Measurements from ENCODE around the gene ZIC2.

The ZIC2 gene

GRCh38 chr13:99949679-99950413 is 31.7 kb upstream of the ZIC2 start (continued):
- TF ChIP-seq ZSCAN16 (tag by site-specific recombination; IDR thresholded peaks at IDR 0.05) (no peak), ZBTB44 (tag by site-specific recombination; IDR thresholded peaks at IDR 0.05) (no peak), SCRT2 (tag by site-specific recombination; IDR thresholded peaks at IDR 0.05) (no peak), ZNF530 (tag by site-specific recombination; IDR thresholded peaks at IDR 0.05; ENCODE audit: low read depth) (no peak), MYNN (tag by site-specific recombination; IDR thresholded peaks at IDR 0.05; ENCODE audit: borderline replicate concordance) (no peak), BCL11B (tag by site-specific recombination; IDR thresholded peaks at IDR 0.05; ENCODE audit: low read depth) (no peak), ZNF561 (tag by site-specific recombination; IDR thresholded peaks at IDR 0.05; ENCODE audit: borderline replicate concordance) (no peak), WT1 (tag by site-specific recombination; IDR thresholded peaks at IDR 0.05) (peak; percentile 29; the same call in 1 of the 2 replicates), FEZF1 (tag by site-specific recombination; IDR thresholded peaks at IDR 0.05) (peak; percentile 7; the same call in 1 of the 2 replicates), ZBTB1 (tag by site-specific recombination; IDR thresholded peaks at IDR 0.05) (no peak), YY2 (tag by site-specific recombination; IDR thresholded peaks at IDR 0.05) (no peak), OVOL3 (tag by site-specific recombination; IDR thresholded peaks at IDR 0.05) (no peak), ZNF24 (tag by site-specific recombination; IDR thresholded peaks at IDR 0.05) (no peak), OSR2 (tag by site-specific recombination; IDR thresholded peaks at IDR 0.05) (peak; percentile 35; the same call in 1 of the 2 replicates), ZBTB48 (tag by site-specific recombination; IDR thresholded peaks at IDR 0.05) (no peak), ZBTB8A (tag by site-specific recombination; IDR thresholded peaks at IDR 0.05) (peak; percentile 32; the same call in 1 of the 2 replicates), ZNF624 (tag by site-specific recombination; IDR thresholded peaks at IDR 0.05) (no peak), ZSCAN30 (tag by site-specific recombination; IDR thresholded peaks at IDR 0.05) (no peak), ZNF654 (tag by site-specific recombination; IDR thresholded peaks at IDR 0.05; ENCODE audit: low read depth) (no peak), ZNF350 (tag by site-specific recombination; IDR thresholded peaks at IDR 0.05) (no peak), ZNF354C (tag by site-specific recombination; IDR thresholded peaks at IDR 0.05; ENCODE audit: borderline replicate concordance, low read depth) (no peak), ZNF830 (tag by site-specific recombination; IDR thresholded peaks at IDR 0.05; ENCODE audit: low read depth) (no peak), ZNF133 (tag by site-specific recombination; IDR thresholded peaks at IDR 0.05) (no peak), ZNF549 (tag by site-specific recombination; IDR thresholded peaks at IDR 0.05) (no peak), ZNF175 (tag by site-specific recombination; IDR thresholded peaks at IDR 0.05) (no peak), EGR2 (tag by site-specific recombination; IDR thresholded peaks at IDR 0.05; ENCODE audit: low read depth) (peak; percentile 83), ZNF510 (tag by site-specific recombination; IDR thresholded peaks at IDR 0.05; ENCODE audit: insufficient replicate concordance) (no peak), GLIS2 (tag by site-specific recombination; IDR thresholded peaks at IDR 0.05) (peak; percentile 58), ZNF211 (tag by site-specific recombination; IDR thresholded peaks at IDR 0.05; ENCODE audit: low read depth) (no peak), ZNF112 (tag by site-specific recombination; IDR thresholded peaks at IDR 0.05) (no peak), ZFP41 (tag by site-specific recombination; IDR thresholded peaks at IDR 0.05; ENCODE audit: borderline replicate concordance) (no peak), ZNF843 (tag by site-specific recombination; IDR thresholded peaks at IDR 0.05) (no peak)
- TF ChIP-seq, protein P1, sequence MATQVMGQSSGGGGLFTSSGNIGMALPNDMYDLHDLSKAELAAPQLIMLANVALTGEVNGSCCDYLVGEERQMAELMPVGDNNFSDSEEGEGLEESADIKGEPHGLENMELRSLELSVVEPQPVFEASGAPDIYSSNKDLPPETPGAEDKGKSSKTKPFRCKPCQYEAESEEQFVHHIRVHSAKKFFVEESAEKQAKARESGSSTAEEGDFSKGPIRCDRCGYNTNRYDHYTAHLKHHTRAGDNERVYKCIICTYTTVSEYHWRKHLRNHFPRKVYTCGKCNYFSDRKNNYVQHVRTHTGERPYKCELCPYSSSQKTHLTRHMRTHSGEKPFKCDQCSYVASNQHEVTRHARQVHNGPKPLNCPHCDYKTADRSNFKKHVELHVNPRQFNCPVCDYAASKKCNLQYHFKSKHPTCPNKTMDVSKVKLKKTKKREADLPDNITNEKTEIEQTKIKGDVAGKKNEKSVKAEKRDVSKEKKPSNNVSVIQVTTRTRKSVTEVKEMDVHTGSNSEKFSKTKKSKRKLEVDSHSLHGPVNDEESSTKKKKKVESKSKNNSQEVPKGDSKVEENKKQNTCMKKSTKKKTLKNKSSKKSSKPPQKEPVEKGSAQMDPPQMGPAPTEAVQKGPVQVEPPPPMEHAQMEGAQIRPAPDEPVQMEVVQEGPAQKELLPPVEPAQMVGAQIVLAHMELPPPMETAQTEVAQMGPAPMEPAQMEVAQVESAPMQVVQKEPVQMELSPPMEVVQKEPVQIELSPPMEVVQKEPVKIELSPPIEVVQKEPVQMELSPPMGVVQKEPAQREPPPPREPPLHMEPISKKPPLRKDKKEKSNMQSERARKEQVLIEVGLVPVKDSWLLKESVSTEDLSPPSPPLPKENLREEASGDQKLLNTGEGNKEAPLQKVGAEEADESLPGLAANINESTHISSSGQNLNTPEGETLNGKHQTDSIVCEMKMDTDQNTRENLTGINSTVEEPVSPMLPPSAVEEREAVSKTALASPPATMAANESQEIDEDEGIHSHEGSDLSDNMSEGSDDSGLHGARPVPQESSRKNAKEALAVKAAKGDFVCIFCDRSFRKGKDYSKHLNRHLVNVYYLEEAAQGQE (tag by site-specific recombination; IDR thresholded peaks at IDR 0.05) = no peak
- TF ChIP-seq, protein P2, sequence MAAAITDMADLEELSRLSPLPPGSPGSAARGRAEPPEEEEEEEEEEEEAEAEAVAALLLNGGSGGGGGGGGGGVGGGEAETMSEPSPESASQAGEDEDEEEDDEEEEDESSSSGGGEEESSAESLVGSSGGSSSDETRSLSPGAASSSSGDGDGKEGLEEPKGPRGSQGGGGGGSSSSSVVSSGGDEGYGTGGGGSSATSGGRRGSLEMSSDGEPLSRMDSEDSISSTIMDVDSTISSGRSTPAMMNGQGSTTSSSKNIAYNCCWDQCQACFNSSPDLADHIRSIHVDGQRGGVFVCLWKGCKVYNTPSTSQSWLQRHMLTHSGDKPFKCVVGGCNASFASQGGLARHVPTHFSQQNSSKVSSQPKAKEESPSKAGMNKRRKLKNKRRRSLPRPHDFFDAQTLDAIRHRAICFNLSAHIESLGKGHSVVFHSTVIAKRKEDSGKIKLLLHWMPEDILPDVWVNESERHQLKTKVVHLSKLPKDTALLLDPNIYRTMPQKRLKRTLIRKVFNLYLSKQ (tag by site-specific recombination; IDR thresholded peaks at IDR 0.05; ENCODE audit: borderline replicate concordance) = no peak
- TF ChIP-seq, protein P3, sequence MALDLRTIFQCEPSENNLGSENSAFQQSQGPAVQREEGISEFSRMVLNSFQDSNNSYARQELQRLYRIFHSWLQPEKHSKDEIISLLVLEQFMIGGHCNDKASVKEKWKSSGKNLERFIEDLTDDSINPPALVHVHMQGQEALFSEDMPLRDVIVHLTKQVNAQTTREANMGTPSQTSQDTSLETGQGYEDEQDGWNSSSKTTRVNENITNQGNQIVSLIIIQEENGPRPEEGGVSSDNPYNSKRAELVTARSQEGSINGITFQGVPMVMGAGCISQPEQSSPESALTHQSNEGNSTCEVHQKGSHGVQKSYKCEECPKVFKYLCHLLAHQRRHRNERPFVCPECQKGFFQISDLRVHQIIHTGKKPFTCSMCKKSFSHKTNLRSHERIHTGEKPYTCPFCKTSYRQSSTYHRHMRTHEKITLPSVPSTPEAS (tag by site-specific recombination; IDR thresholded peaks at IDR 0.05) = no peak
